HTR-8/SVneo (cell line): ENCODE data around the gene UBE4B.
"Not testable (repeated sequence)": the region's sequence is repeated elsewhere in the genome, so short reads cannot be mapped to it uniquely, and the experiment has no call there.

Experiments
- DNase-seq: peaks from one replicate; pipeline ENCODE4 v3.0.0; 2011; ENCODE audit warnings: low spot score, mixed read lengths; ENCODE audit not compliant: insufficient read length
- FAIRE-seq: peaks from 2 replicates; lab custom pipeline; 2011; peaks lifted over from hg19 to GRCh38; lab: Jason Lieb, UNC

UBE4B gene

DNA sequence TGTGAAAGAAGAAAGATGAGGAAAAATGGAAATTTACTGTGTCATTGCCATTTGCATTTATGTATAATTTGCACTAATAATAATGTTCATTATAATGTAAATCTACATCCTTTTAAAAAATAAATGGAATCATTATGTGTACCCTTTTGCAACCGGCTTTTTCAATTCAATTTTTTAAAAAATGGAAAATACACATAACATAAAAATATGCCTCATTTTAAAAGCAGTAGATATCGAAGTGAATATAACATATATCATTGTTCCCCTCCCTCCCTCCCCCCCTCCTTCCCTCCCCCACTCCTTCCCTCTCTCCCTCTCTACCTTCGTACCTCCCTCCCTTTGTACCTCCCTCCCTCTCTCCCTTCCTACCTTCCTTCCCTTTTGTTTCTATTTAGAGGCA, 33.0 kb downstream of the UBE4B start:
- DNase-seq (no peak), FAIRE-seq (no peak)

DNA sequence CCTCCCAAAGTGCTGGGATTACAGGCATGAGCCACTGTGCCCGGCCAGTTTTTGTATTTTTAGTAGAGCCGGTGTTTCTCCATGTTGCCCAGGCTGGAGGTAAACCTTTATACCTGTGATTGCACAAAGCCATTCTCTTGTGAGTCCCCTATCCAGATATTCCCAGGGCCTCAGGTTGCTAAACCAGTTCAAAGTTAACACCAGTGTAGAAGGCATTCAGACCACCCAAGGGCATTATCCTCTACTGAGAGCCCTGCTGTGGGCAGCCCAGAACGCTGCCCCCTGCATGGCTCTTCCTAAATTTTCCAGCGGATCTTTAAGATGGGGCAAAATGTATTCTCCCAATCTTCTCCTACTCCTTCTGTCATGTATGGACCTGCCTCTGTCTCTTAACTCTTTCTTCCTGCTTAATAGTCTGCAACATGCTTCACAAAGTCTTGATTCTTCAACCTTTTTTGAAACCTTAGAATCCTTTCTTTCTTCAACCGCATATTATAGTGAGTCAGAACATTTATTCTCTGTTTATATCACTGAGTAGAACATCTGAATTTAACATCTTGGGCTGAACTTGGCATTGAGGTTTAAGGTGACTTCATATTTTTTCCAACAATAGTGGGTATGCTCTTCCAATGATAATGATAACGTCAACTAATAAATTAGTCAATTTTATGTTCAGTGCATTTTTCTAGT, 36.0 kb downstream of the UBE4B start:
- DNase-seq, result no peak
- no peak for FAIRE-seq

DNA sequence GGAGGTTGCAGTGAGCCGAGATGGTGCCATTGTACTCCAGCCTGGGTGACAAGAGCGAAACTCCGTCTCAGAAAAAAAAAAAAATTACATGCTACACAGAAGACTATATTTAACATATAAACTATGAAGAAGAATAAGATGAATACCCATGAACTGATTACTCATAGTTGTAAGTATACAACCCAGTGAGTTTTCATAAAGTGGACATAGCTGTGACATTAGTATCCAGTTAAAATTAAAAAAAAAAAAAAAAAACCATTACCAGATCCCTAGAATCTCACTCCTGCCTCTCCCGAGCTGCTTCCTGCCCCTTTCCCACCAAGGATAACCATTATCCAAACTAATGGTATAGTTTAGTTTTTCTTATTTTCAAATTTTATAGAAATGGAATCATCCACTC, 37.4 kb downstream of the UBE4B start:
- FAIRE-seq (no peak), DNase-seq (no peak)

DNA sequence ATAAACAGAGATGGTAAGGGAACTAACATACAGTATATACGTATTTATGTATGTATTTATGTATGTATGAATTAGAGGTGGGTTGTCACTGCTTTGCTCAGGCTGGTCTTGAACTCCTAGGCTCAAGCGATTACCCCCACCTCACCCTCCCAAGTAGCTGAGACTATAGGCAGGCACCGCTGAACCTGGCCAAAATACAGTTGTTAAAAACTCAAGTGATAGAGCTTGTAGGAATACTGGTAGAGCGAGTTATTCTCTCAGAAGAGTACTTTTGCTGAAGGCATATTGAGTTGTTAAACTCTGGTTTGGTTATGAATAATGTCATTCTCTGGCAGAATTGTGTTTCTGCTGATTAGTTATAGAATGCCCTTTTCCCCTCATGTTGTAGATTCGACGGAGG, 38.9 kb downstream of the UBE4B start:
- no peak for FAIRE-seq

DNA sequence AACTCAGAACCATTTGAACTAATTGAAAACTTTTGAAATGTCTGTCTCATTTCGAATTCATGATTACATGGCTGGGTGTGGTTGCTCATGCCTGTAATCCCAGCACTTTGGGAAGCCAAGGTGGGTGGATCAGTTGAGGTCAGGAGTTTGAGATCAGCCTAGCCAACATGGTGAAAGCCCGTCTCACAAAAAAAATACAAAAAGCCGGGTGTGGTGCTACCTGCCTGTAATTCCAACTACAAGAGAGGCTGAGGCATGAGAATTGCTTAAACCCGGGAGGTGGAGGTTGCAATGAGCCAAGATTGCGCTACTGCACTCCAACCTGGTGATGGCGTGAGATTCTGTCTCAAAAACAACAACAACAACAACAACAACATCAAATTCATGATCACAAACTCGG, 40.6 kb downstream of the UBE4B start:
- not testable (repeated sequence) for DNase-seq, FAIRE-seq

More for the DNA sequence above, 38.9 kb downstream of the UBE4B start:
- no peak for DNase-seq

DNA sequence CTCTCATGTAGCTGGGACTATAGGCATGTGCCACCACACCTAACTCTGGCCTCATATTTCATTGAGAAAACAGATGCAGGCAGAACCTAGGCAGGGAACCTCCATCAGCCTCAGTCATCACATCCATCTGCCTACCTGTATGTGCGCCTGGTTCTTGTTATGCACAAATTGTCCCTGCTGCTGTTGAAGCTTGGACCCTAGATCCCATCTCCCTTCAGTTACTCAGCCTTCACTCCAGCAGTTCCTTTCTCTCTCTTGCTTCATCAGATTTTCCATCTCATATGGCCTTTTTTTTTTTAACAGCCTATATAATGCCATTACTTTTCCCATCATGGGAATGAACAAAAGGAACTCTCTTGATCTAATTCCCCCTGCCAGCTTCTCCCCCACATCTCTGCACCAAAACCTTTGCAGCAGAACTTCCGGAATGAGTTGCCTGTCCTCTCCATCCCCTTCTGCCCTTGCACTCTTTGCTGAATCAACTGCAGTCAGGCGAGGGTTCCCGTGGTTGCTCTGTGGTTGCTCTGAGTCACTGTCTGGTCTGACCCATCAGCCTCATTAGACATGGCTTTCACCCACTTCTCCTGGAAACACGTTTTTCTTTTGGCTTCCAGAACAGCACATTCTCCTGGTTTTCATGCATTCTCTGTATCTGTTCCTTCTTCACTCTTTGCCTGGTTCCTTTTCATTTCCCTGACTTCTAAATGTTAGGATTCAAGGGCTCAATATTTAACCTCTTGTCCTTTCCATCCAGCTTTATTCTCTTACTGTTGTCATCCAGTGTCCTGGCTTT, 41.5 kb downstream of the UBE4B start:
- peak; percentile 75 for DNase-seq
- no peak for FAIRE-seq

DNA sequence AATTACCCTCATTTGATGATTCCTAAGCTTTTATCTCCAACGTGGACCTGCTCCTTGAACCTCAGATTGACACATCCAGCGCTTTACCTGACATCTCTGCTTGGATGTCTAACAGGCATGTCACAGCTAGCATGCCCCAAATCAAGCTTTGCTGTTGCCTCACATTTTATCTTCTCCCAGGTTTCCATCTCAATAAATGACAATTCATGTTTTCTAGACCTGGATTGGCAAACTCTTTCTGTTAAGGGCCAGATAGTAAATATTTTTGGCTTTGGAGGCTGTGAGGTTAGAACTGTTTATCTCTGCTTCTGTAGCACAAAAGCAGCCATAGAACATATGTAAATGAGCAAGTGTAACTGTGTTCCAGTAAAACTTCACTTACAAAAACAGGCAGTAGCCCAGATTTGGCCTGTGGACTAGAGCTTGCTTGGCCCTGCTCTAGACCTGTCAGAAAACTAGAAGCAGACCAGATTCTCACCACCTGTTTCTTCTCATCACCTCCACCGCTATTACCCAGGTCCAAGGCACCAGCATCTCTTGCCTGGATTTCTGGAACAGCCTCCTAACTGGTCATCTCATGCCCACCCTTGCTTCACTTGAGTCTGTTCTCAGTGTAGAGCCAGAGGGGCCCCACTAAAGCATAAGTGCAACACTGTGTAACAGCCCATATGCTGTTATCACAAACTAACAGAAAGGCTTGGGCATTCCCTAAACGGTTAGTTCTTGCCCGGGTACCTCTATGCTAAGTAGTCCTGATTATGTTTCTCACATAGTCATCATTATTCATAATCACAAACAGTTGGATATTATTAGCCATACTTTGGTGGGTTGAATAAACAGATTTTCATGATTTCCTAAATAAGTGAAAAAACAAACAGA, 42.3 kb downstream of the UBE4B start:
- FAIRE-seq (no peak), DNase-seq (no peak)

DNA sequence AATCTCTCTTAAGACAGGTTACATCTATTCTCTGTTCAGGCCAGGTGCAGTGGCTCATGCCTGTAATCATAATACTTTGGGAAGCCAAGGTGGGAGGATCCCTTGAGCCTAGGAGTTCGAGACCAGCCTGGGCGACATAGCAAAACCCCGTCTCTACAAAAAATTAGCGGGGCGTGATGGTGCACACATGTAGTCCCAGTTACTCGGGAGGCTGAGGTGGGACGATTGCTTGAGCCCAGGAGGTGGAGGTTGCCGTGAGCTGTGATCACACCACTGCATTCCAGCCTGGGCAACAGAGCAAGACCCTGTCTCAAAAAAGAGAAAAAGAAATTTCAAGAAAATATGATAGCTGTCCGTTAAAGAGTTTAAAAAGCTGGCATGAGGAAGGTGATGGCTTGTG, 43.0 kb downstream of the UBE4B start:
- DNase-seq (no peak), FAIRE-seq (no peak)

DNA sequence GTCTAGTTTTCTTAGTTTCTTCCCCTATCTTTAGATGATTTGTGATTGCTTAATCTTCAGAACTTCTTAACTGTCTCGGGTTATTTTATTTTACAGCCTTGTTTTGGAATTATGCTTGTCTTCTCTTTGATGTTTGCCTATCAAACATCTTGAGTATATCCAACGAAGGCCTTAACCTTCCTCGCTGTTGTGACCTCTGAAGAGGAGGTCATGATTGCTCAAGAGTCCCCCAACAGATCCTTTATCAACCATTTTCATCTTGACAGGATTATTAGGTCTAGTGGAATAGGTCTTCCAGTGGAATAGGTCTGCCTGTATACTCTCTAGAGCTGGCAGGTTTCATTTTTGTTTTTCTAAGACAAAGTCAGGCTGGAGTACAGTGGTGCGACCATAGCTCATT, 45.7 kb downstream of the UBE4B start:
- FAIRE-seq, result no peak
- no peak for DNase-seq

DNA sequence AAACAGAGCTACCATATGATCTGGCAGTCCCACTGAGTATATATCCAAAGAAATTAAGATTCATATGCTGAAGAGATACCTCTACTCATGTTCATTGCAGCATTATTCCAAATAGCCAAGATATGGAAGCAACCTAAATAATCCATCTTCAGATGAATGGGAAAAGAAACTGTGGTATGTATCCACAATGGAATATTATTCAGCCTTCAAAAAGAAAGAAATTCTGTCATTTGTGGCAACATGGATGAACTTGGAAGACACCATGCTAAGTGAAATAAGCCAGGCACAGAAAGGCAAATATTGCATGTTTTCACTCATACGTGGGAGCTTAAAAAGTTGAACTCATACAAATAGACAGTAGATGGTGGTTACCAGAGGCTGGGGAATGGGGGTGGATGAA, 47.8 kb downstream of the UBE4B start:
- no peak for DNase-seq
- FAIRE-seq, result no peak

DNA sequence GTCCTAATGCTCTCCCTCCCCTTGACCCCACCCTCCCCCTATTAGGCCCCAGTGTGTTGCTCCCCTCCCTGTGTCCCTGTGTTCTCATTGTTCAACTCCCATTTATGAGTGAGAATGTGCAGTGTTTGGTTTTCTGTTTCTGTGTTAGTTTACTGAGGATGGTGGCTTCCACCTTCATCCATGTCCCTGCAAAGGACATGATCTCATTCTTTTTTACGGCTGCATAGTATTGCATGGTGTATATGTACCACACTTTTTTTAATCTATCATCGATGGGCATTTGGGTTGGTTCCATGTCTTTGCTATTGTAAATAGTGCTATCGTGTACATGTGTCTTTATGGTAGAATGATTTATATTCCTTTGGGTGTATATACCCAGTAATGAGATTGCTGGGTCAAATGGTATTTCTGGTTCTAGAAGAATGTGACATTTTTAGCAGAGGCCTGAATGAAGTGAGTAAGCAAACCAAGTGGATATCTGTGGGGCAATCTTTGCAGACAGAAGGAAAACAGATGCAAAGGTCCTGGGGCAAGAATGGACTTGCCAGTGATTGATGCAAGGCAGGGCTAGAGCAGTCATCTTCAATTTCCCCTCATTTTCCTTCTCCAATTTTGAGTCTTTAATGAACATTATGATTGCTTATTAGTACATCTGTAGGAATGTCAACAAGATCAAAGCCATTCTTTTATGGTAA, 50.2 kb downstream of the UBE4B start:
- DNase-seq (no peak), FAIRE-seq (no peak)

DNA sequence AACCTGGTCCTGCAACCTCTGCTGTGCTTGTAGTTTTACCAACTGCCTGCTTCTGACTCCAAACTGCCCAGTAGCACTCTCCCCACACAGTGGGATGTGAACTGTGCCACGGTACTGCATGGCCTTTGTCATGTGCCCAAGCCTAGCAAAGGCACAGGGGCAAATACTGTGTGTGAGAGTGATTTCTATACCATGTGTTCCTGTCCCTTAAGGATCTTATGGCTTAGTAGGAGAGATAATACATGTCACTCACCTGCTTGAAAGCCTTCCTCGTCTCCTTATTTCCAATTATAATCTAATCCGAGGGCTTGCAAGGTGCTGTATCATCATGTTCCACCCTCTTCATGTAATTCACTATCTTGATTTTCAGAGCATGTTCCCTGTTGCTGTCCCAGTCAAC, 51.3 kb downstream of the UBE4B start:
- DNase-seq (no peak), FAIRE-seq (no peak)

DNA sequence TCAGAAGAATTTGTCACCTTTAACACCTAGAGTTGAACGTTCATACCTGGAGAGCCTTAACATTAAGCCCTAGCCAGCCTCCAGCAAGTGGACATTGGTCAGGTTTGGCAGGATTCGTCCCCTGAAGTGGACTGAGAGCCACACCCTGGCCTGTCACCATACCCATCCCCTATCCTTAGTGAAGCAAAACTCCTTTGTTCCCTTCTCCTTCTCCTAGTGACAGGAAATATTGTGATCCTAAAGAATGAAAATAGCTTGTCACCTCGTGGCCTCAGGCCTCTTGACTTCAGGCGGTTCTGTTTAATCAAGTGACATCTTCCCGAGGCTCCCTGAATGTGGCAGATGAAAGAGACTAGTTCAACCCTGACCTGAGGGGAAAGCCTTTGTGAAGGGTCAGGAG, 52.3 kb downstream of the UBE4B start:
- DNase-seq (no peak), FAIRE-seq (no peak)

DNA sequence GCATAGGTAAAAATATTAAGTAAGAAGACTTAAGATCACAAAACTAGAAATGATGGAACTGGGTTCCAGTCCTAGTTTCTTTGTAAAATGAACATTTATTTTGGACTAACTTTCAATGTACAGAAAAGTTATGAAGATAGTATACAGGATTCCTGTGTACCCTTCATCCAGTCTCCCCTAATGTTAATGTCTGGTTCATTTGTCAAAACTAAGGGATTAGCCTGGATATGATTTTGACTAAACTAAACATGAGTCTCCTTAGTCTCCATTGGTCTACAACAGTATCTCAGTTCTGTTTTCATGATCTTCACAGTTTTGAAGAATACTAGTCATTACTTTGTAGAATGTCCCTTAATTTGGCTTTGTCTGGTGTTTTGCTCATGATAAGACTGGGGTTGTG, 54.5 kb downstream of the UBE4B start:
- DNase-seq (no peak), FAIRE-seq (no peak)

DNA sequence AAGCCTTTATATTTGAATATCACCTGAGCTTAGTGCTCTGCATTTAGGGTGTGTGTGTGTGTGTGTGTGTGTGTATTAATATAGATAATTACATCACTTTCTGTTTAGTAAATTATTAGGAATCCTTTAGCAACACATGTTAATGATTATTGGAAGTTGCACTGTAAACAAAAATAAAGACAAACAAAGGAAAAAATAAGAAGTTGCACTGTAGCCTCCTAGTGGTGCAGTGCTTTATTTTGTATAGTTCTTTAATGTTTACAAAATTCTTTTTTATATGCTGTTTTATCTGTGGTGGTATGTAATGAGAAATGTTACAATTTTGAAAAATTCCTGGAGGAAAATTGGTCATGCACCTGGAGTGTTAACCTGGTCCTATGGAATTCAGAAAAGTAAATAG, 69.2 kb downstream of the UBE4B start:
- FAIRE-seq (no peak), DNase-seq (no peak)

DNA sequence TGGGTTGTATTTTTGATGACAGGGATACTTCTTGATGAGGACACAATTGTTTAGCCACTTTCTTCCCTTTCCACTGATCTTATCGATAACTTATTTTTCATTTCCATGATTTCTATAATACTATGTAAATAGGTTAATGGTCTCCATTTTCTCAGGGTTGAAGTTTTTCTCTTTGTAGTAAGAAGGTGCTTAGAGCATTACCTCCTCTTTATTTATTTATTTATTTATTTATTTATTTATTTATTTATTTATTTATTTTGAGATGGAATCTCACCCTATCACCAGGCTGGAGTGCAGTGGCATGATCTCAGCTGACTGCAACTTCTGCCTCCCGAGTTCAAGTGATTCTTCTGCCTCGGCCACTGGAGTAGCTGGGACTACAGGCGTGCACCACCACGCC, 70.4 kb downstream of the UBE4B start:
- DNase-seq, result no peak
- no peak for FAIRE-seq

DNA sequence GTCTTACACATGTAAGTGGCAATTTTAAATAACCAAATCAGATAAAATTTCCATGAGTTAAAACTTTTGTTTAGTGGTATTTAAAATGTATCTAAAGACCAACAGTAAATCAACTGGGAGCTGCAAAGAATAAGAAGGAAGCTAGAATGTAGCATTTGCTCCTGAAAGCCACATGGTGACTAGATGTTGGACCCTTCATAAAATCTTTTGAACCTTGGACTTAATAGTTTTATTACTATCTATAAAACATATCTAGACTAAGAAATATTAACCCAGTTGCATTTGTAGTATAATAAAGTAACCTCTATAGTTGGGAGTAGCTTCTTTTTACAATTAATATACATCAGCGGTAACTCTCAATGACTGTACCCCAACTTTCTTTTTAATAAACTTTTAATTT, 72.1 kb downstream of the UBE4B start:
- DNase-seq, result no peak
- FAIRE-seq, result no peak

DNA sequence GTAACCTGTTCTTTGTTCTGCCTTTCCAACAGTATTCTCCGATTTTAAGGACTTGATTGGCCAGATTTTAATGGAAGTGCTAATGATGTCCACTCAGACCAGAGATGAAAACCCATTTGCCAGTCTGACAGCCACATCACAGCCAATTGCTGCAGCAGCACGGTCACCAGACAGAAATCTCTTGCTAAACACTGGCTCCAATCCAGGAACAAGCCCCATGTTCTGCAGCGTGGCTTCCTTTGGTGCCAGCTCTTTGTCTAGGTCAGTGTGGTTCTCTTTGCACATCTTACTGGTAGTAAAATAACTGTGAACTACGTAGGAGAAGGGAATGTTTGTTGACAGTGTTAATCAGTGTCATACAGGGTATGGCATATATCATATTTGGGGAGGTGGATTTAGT, 72.7 kb downstream of the UBE4B start:
- FAIRE-seq, result no peak

DNA sequence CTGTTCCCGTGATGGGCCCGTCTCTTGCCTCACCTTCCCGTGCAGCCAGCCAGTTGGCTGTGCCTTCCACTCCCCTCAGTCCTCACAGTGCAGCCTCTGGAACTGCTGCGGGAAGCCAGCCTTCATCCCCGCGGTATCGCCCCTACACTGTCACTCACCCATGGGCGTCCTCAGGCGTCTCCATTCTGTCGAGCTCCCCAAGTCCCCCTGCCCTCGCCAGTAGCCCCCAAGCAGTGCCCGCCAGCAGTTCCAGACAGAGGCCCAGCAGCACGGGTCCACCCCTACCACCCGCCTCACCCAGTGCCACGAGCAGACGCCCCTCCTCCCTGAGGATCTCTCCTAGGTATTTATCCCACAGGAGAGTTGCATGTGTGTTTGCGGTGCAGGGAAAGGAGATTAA, 73.5 kb downstream of the UBE4B start:
- DNase-seq (no peak), FAIRE-seq (no peak)

More for the DNA sequence above, 72.7 kb downstream of the UBE4B start:
- no peak for DNase-seq

DNA sequence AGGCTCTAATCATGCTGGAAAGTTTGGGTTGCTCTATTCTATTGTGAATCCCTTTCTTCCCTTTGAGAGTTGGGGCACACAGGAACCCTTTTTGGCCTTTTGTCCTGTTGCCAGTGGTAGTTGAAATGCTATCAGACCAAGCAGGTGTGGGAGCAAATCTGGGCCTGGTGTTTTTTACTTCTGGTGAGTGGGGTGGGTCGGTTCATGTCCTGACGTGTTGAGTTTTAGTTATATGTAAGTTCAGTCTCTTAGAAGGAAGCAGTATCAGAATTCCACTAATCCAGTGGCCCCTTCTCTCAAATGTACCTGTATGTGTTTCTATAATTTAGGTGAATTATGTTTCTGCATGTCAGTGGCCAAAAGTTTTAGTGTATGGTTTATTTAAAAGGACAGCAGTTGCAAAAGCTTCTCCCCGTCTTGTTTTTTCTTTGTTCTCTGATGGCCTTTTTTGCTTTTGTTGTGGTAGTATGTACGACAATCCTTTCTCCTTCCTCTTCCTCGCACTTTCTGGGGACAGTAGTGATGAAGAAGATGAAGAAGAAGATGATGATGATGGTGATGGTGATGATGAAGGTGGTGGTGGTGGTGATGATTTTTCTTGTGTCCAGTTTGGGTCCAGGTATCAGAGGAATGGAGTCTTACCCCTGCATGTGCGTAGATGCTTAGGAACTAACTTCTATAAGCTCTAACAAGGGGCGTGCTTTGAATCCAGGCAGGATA, 74.2 kb downstream of the UBE4B start:
- DNase-seq, result no peak
- no peak for FAIRE-seq
